Activated CD8-positive, alpha-beta T cell treated with anti-CD3 and anti-CD28 coated beads for 36 hours (primary cell): ENCODE data around the gene STIM1. TPM values are rescaled to one million over a fixed set of nuclear protein-coding genes. Genes with fewer than 3 reads are reported as not detected.

ENCODE experiments used
- ATAC-seq: fragments of 200-7000 bp; cut with Tn5 transposase; one replicate; pipeline ENCODE4 v1.10.0; 2021; ENCODE audit warnings: mild to moderate bottlenecking, moderate library complexity
- CTCF ChIA-PET: fragments of 350-600 bp; sonication (Branson Sonifier 250); formaldehyde crosslinking; loops from one replicate; lab custom pipeline; 2021; ENCODE audit warnings: antibody characterized with exemption; lab: Charles Lee
- POLR2A ChIA-PET: fragments of 350-600 bp; sonication (Branson Sonifier 250); formaldehyde crosslinking; loops from one replicate; lab custom pipeline; 2021; ENCODE audit warnings: antibody characterized with exemption; lab: Charles Lee
- DNase-seq: peaks from one replicate; pipeline ENCODE4 v3.0.0-alpha.2; 2020
- H3K27ac Mint-ChIP-seq: one replicate; pipeline ENCODE4 v1.8.0; 2021; ENCODE audit warnings: mild to moderate bottlenecking, mixed read lengths
- H3K27me3 Mint-ChIP-seq: one replicate; pipeline ENCODE4 v1.8.0; 2021; ENCODE audit warnings: mixed read lengths
- H3K36me3 Mint-ChIP-seq: one replicate; pipeline ENCODE4 v1.8.0; 2021; ENCODE audit warnings: low read depth, mixed read lengths
- H3K4me1 Mint-ChIP-seq: one replicate; pipeline ENCODE4 v1.8.0; 2021; ENCODE audit warnings: low read depth, mixed read lengths
- H3K4me3 Mint-ChIP-seq: one replicate; pipeline ENCODE4 v1.8.0; 2021; ENCODE audit warnings: mild to moderate bottlenecking, moderate library complexity, mixed read lengths
- H3K9me3 Mint-ChIP-seq: one replicate; pipeline ENCODE4 v1.8.0; 2021; ENCODE audit warnings: mixed read lengths
- intact Hi-C: fragments of 100-400 bp; cut with micrococcal nuclease; formaldehyde crosslinking; loops from one replicate; pipeline ENCODE4 v1.10.0; 2022
- total RNA-seq, 2 experiments: library from RNA; stranded (reverse); gene quantifications; one replicate each; pipeline ENCODE4 v1.2.3, GENCODE V29; 2021
- TF ChIP-seq, protein P1 (sequence below): fragments of 200-600 bp; IDR thresholded peaks from one replicate; pipeline ENCODE4 v1.8.0; 2022; ENCODE audit warnings: antibody characterized with exemption, mild to moderate bottlenecking

Gene STIM1
- total RNA-seq, 2 experiments from 2014 or later = 60.8 to 61.4 TPM

- no peak for ATAC-seq
- intact Hi-C loops = no loop called here
- TF ChIP-seq, protein P1, sequence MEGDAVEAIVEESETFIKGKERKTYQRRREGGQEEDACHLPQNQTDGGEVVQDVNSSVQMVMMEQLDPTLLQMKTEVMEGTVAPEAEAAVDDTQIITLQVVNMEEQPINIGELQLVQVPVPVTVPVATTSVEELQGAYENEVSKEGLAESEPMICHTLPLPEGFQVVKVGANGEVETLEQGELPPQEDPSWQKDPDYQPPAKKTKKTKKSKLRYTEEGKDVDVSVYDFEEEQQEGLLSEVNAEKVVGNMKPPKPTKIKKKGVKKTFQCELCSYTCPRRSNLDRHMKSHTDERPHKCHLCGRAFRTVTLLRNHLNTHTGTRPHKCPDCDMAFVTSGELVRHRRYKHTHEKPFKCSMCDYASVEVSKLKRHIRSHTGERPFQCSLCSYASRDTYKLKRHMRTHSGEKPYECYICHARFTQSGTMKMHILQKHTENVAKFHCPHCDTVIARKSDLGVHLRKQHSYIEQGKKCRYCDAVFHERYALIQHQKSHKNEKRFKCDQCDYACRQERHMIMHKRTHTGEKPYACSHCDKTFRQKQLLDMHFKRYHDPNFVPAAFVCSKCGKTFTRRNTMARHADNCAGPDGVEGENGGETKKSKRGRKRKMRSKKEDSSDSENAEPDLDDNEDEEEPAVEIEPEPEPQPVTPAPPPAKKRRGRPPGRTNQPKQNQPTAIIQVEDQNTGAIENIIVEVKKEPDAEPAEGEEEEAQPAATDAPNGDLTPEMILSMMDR = no peak
- no peaks in the 10 kb centered on the region for H3K4me1 Mint-ChIP-seq
- ChIA-PET CTCF (interaction anchor here (1.1 to 3.8 kb wide), 3 partner anchors 9 to 255 kb away, joined by 4 to 32 read pairs (median 8); partner anchors contain the start of gene PGAP2), POLR2A (interaction anchor here (1.3 to 1.8 kb wide), 2 partner anchors 11 to 37 kb away, joined by 3 to 4 read pairs; no protein-coding TSS in a partner anchor)
- no peak overlapping the region for H3K4me3 Mint-ChIP-seq
- no peaks in the 10 kb centered on the region for H3K9me3 Mint-ChIP-seq
- DNase-seq = no peak
- H3K27ac Mint-ChIP-seq = no peak overlapping the region
- H3K36me3 Mint-ChIP-seq = peaks cover 8% of the 10 kb centered on the region
- no peaks in the 10 kb centered on the region for H3K27me3 Mint-ChIP-seq
Measured at GRCh38 chr11:3817181-3817800, 38.2 kb upstream of the STIM1 start.

DNA sequence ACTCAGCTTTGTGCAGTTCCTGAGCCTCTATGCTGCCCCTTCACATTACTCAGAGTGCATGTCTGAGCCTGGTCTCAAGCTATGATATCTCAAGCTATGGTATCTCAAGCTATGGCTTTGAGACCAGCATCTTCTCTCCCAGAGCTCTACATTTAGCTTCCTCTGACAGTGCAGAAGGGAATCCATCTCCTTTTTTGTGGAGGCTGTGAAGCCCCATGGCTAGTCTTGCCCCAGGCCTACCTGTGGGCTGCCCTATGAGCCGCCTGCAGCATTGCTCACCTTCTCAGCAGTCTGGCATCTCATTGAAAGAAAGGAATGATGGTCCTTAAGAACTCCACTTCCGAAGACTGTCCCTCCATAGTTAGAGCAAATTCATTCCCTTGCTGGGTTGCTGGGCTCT is 34.5 kb upstream of the STIM1 start:
- CTCF ChIA-PET = interaction anchor here (0.6 to 3.8 kb wide), 3 partner anchors 13 to 252 kb away, joined by 3 to 32 read pairs (median 9); partner anchors contain the start of gene PGAP2
- Mint-ChIP-seq H3K4me1 (peaks cover 19% of the 10 kb centered on the region), H3K36me3 (peaks cover 21% of the 10 kb centered on the region), H3K27me3 (no peaks in the 10 kb centered on the region), H3K27ac (no peak overlapping the region), H3K4me3 (no peak overlapping the region), H3K9me3 (no peaks in the 10 kb centered on the region)
- no peak for ATAC-seq
- intact Hi-C loops = no loop called here
- TF ChIP-seq, protein P1 = no peak
- DNase-seq = no peak
- POLR2A ChIA-PET = interaction anchor here (0.9 kb wide), 1 partner anchor 16 kb away, joined by 3 read pairs; no protein-coding TSS in a partner anchor

- no peak overlapping the region for H3K27ac Mint-ChIP-seq
- ChIA-PET POLR2A (interaction anchor here (0.6 kb wide), 1 partner anchor 234 kb away, joined by 3 read pairs; no protein-coding TSS in a partner anchor), CTCF (interaction anchor here (1.0 to 1.1 kb wide), 2 partner anchors 16 to 27 kb away, joined by 3 to 4 read pairs; no protein-coding TSS in a partner anchor)
- peaks cover 27% of the 10 kb centered on the region for H3K4me1 Mint-ChIP-seq
- DNase-seq (no peak), ATAC-seq (no peak)
- peaks cover 31% of the 10 kb centered on the region for H3K36me3 Mint-ChIP-seq
- no peaks in the 10 kb centered on the region for H3K9me3 Mint-ChIP-seq
- TF ChIP-seq, protein P1 = no peak
- no peaks in the 10 kb centered on the region for H3K27me3 Mint-ChIP-seq
- H3K4me3 Mint-ChIP-seq = no peak overlapping the region
- intact Hi-C loops = no loop called here
Measured at GRCh38 chr11:3822312-3822711, 33.2 kb upstream of the STIM1 start.

DNA sequence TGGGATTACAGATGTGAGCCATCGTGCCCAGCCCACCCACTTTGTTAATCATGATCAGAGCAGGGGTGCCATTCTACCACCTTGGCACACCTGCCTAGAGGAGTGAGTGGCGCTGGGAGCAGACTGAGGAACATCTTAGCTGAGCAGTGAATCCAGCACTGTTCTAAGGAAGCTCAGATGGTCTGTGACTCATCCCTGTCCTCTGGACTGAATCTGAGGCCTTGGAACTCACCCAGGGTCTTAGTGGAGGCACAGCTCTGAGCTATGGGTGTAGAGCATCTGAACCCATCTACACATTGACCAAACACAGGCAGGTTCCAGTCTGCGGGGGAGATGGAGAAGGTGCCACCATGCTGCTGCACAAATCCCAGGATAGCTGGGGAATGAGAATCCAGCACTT is 32.2 kb upstream of the STIM1 start:
- intact Hi-C loops = no loop called here
- POLR2A ChIA-PET = interaction anchor here (0.6 to 1.2 kb wide), 3 partner anchors 11 to 233 kb away, joined by 3 to 4 read pairs (median 3); no protein-coding TSS in a partner anchor

More for the DNA sequence above, 32.2 kb upstream of the STIM1 start:
- Mint-ChIP-seq H3K4me3 (no peak overlapping the region), H3K4me1 (peaks cover 29% of the 10 kb centered on the region), H3K36me3 (peaks cover 37% of the 10 kb centered on the region), H3K9me3 (no peaks in the 10 kb centered on the region), H3K27me3 (no peaks in the 10 kb centered on the region), H3K27ac (no peak overlapping the region)
- TF ChIP-seq, protein P1 = no peak
- ATAC-seq = no peak
- no peak for DNase-seq
- CTCF ChIA-PET = interaction anchor here (1.0 to 2.8 kb wide), 6 partner anchors 15 to 250 kb away, joined by 3 to 25 read pairs (median 4); partner anchors contain the start of gene PGAP2
